Activated T-helper 2 cell treated with anti-CD3 and anti-CD28 coated beads, Interferon-gamma antibody, Interleukin-2, Interleukin-4, amounts not matched to agents 10 μg/mL and 5 μg/mL and 100 μg/mL, durations not matched to agents 14 hours and 24 hours and 36 hours (primary cell): Measurements from ENCODE around the gene AVP. TPM values are rescaled to one million over a fixed set of nuclear protein-coding genes. Genes with fewer than 3 reads are reported as not detected.

Experiments used
- DNase-seq: peaks from one replicate; pipeline ENCODE4 v3.0.0; 2021; ENCODE audit warnings: low spot score
- H3K27ac Mint-ChIP-seq: one replicate; pipeline ENCODE4 v1.8.0; 2021; ENCODE audit warnings: mixed read lengths
- H3K27me3 Mint-ChIP-seq: one replicate; pipeline ENCODE4 v1.8.0; 2021; ENCODE audit warnings: low read depth, mixed read lengths
- H3K36me3 Mint-ChIP-seq: one replicate; pipeline ENCODE4 v1.8.0; 2021; ENCODE audit warnings: low read depth, mixed read lengths
- H3K4me1 Mint-ChIP-seq: one replicate; pipeline ENCODE4 v1.8.0; 2021; ENCODE audit warnings: low read depth, mixed read lengths
- H3K4me3 Mint-ChIP-seq: one replicate; pipeline ENCODE4 v1.8.0; 2021; ENCODE audit warnings: low read depth, mild to moderate bottlenecking, moderate library complexity, mixed read lengths
- H3K9me3 Mint-ChIP-seq: one replicate; pipeline ENCODE4 v1.8.0; 2021; ENCODE audit warnings: mixed read lengths
- intact Hi-C: fragments of 100-400 bp; cut with micrococcal nuclease; formaldehyde crosslinking; loops from one replicate; pipeline ENCODE4 v1.15.1; 2023
- total RNA-seq: library from RNA; stranded (reverse); gene quantifications from 2 replicates; pipeline ENCODE4 v1.2.3, GENCODE V29; 2022

AVP gene
- total RNA-seq, 1 donor from 2014 or later: not detected

DNA sequence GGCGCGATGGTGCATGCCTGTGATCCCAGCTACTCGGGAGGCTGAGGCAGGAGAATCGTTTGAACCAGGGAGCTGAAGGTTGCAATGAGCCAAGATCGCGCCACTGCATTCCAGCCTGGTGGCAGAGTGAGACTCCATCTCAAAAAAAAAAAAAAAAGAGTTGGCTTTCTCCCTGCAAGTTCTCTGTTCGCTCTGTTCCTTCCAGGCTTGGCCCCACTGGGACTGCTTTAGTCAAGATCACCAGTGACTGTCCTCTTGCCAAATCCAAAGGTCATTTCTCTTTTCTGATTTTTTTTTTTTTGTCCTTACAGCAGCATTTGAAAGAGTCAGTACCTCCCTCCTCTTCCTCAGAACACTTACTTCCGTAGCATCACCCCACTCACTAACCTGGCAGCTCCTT, 51.9 kb downstream of the AVP start:
- no peak for DNase-seq
- H3K27me3 Mint-ChIP-seq: no peaks in the 10 kb centered on the region
- H3K4me1 Mint-ChIP-seq: peaks cover 4% of the 10 kb centered on the region
- peaks cover 54% of the 10 kb centered on the region for H3K36me3 Mint-ChIP-seq
- H3K9me3 Mint-ChIP-seq: no peaks in the 10 kb centered on the region
- no peak overlapping the region for H3K4me3 Mint-ChIP-seq
- H3K27ac Mint-ChIP-seq: no peak overlapping the region
- intact Hi-C loops: loop anchor here (5.0 kb wide), 1 partner anchor 45 kb away; no protein-coding TSS in a partner anchor

Other genes with a start within 250 kb of the AVP start
- 29.2 and 35.2 TPM in 2 replicates for gene PCED1A, start 244.1 kb downstream of the AVP start, total RNA-seq
- gene VPS16, start 244.0 kb downstream of the AVP start, total RNA-seq: 47.4 and 50.1 TPM in 2 replicates
- 92.0 TPM in 2 replicates for gene PTPRA, start 211.2 kb downstream of the AVP start, total RNA-seq
- gene GNRH2, start 41.1 kb downstream of the AVP start, total RNA-seq: 3.4 and 3.7 TPM in 2 replicates
- gene MRPS26, start 38.7 kb downstream of the AVP start, total RNA-seq: 143 and 148 TPM in 2 replicates
- gene OXT, start 13.1 kb downstream of the AVP start, total RNA-seq: 0.55 TPM in 1 of 2 replicates, not detected in the other
- gene FASTKD5, start 75.1 kb upstream of the AVP start, total RNA-seq: 23.1 and 24.6 TPM in 2 replicates
- 6.7 and 7.6 TPM in 2 replicates for gene UBOX5, start 75.1 kb upstream of the AVP start, total RNA-seq
- gene LZTS3, start 88.8 kb upstream of the AVP start, total RNA-seq: 0.64 and 0.66 TPM in 2 replicates
- gene DDRGK1, start 120.0 kb upstream of the AVP start, total RNA-seq: 61.8 and 69.2 TPM in 2 replicates
- gene ITPA, start 124.8 kb upstream of the AVP start, total RNA-seq: 84.5 and 87.8 TPM in 2 replicates
- 1.6 and 2.5 TPM in 2 replicates for gene SLC4A11, start 154.5 kb upstream of the AVP start, total RNA-seq